ENCODE results near the gene PLEKHG4B.

- TF ChIP-seq POLR2A (IDR thresholded peaks at IDR 0.05; ENCODE audit: low read depth, low read length), result no peak
- no peak for TF ChIP-seq CTCF (conservative IDR thresholded peaks at IDR 0.05; ENCODE audit: low read depth, low read length)
- no peak for TF ChIP-seq MAFK (IDR thresholded peaks at IDR 0.05; ENCODE audit: low read depth, low read length)
- TF ChIP-seq FOS (IDR thresholded peaks at IDR 0.05; ENCODE audit: low read depth, low read length), result no peak
- no peak for TF ChIP-seq SMC3 (IDR thresholded peaks at IDR 0.05; ENCODE audit: low read depth, low read length)
- TF ChIP-seq CHD1 (IDR thresholded peaks at IDR 0.05; ENCODE audit: low read depth, low read length), result no peak
- TF ChIP-seq MXI1 (IDR thresholded peaks at IDR 0.05; ENCODE audit: borderline replicate concordance, low read depth, low read length), result no peak
- no peak for TF ChIP-seq RCOR1 (IDR thresholded peaks at IDR 0.05; ENCODE audit: insufficient replicate concordance, low read length)
Measured at GRCh38 chr5:110270-110888, 18.4 kb downstream of the PLEKHG4B start.

Measured in IMR-90 (cell line).